DMS79 treated with DMSO at 0.1 percent for 48 hours (cell line): ENCODE measurements around the gene SLC12A8.

ENCODE experiments used
- DNase-seq: peaks from one replicate; lab custom pipeline; 2025; lab: John Stamatoyannopoulos, UW

SLC12A8 gene

GRCh38 chr3:125213946-125214542, 1.5 kb upstream of the SLC12A8 start:
- no peak for DNase-seq

DNA sequence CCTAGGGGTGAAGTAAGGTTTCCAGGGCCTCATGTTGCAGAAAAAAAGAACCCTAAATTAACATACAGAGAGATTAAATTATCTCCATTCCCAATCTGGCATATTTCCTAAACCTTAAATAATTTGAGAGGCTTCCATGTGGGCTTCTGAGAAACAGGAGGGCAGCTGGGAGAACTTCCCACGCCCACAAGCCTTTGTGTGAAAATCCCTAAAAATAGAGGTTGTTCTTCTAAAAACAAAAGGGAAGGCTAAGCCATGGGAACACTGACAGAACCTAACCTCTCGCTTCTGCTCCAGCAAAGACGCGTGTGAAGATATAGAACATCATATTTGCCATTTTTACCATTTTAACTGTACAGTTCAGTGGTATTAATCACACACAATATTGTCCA, 812 bp upstream of the SLC12A8 start:
- no peak for DNase-seq

GRCh38 chr3:125212091-125212508, 448 bp downstream of the SLC12A8 start:
- peak; percentile 32 for DNase-seq

- no peak for DNase-seq
Observed at GRCh38 chr3:125211523-125212090, 941 bp downstream of the SLC12A8 start.

DNA sequence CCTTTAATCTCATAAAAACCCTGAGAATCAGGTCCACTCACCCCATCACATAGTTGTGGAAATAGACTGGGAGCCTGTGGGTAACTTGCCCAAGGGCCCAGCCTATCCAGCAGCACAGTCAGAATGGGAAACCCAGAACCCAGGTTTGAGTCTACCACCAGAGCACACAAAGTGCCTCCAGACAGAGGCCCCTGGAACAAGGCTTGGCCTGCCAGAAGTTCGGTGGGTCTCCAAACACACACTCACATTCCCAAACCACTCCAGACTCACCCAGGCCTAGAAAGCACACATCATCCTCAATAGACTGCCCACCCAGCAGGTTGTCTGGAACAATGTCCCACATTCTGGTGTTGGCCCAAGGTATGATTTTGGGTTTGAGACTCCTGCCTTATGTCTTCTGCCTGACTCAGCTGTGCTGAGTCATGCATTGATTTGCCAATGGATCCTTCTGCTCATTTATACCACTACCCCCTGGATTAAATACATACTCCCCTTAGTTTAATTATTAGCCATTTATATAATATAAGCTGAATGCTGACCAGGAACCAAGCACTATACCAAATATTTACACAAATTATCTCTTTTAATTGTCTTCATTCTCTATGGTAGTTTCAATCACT, 4.5 kb downstream of the SLC12A8 start:
- no peak for DNase-seq

- DNase-seq = no peak
Observed at GRCh38 chr3:125207507-125207906, 5.0 kb downstream of the SLC12A8 start.

- no peak for DNase-seq
Observed at GRCh38 chr3:125206934-125207333, 5.6 kb downstream of the SLC12A8 start.

DNA sequence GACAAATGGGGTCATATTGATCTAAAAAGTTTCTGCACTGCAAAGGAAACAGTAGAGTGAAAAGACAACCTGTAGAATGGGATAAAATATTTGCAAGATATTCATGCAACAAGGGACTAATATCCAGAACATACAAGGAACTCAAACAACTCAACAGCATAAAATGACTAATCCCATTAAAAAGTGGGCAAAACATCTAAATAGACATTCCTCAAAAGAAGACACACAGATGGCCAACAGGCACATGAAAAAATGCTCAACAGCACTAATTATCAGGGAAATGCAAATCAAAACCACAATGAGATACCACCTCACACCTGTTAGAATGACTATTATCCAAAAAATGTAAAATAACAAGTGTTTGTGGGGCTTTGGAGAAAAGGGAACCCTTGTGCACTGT, 8.8 kb downstream of the SLC12A8 start:
- DNase-seq = no peak

- no peak for DNase-seq
Observed at GRCh38 chr3:125202197-125202596, 10.4 kb downstream of the SLC12A8 start.

- no peak for DNase-seq
Observed at GRCh38 chr3:125200731-125201139, 11.8 kb downstream of the SLC12A8 start.

DNA sequence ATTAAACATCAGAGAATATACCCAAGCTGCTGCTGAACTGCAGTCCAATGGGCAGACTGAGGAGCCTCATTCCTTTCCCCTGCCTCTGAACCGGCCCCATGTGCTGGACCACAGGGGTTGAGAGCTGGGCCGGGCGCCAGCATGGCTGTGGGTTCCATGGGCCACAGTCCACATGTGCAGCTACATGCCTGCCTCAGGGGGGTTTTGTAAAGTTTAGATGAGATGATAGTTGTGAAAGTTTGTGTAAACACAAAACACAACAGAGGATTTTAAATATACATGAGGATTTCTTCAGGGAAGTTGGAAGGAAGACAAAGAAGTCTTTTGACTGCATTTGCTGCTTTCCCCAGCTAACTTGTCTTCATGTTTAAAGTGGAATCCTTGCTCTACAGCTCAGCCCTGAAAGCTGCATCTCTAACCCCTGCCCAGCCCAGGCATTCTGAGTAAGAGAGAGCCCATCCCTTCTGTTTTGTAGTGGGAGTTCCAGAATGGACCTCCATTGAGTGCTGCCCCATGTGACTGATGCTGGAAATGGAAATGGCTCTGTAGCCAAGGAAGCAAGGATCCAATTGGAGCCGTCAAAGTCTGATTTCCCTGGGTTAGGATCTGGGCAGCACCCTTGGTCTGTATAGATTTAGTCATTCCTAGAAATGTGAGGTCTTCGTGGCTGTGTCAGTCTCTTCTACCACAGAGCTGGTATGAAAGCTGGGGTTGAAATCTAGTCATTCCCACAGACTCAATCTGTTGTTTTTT, 17.5 kb downstream of the SLC12A8 start:
- no peak for DNase-seq

DNA sequence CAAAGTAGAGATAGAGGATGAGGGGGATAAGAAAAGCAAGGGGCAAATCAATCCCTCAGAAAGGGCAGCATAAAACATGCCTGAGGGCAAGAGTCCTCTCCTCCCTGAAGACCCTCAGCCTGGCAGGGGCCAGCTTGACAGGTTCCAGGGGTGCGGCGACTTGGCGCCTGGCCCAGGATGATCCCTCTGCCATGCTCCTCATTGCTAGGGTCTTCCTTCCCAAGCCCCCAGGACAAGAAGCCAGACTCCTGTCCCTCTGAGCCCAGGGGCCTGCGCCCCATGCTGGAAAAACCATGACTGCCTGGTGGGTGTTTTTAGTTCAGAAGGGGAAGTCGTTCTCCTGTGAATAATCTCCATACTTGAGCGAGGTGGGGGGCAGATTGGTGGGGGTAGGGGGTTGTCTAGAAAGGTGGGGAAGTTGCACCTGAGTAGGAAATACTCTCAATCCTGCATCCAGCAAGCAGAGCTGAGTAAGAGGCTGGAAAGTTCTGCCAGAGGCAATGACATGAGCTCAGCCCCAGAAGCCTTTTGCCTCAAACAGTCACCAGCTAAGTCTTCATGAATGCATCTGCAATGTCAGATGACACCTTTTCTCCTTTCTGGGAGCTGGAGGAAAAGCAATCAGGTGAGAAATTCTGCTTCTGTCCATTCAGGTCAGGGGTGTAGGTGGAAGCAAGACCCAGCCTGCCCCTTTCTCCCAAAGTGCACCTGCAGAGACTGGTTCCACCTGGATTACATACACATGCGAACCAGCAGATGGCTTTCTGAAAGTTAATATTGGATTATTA, 18.3 kb downstream of the SLC12A8 start:
- no peak for DNase-seq

- DNase-seq = no peak
Observed at GRCh38 chr3:125192190-125193035, 20.1 kb downstream of the SLC12A8 start.

DNA sequence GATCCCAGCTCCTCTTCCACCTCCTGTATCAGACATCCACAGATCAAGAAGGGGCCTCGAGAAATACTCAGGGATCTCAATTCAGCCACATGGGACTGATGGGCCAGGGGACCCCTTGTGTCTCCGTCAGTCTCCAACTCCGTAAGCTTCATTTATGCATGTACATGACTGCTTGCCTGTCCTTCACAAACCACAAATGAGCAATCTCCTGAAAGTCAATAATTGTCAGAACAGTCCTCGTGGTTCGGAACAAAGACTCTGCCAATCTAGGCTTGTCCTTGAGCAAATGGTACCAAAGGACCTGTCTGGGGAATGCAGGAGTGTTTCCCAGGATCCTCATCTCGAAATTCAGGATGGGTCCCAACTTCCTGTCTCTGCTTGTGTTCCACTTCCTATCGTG, 20.8 kb downstream of the SLC12A8 start:
- DNase-seq = no peak

- DNase-seq = no peak
Observed at GRCh38 chr3:125191256-125191655, 21.3 kb downstream of the SLC12A8 start.

- no peak for DNase-seq
Observed at GRCh38 chr3:125190786-125191185, 21.8 kb downstream of the SLC12A8 start.

GRCh38 chr3:125189378-125190165, 23.0 kb downstream of the SLC12A8 start:
- no peak for DNase-seq

GRCh38 chr3:125188955-125189354, 23.6 kb downstream of the SLC12A8 start:
- no peak for DNase-seq

- DNase-seq = no peak
Observed at GRCh38 chr3:125187599-125187910, 25.0 kb downstream of the SLC12A8 start.

- no peak for DNase-seq
Observed at GRCh38 chr3:125186800-125187598, 25.5 kb downstream of the SLC12A8 start.
